ENCODE data around the gene KCNK17. TPM values are rescaled to one million over a fixed set of nuclear protein-coding genes. Genes with fewer than 3 reads are reported as not detected.
A peak's percentile ranks its signal among the peaks of the same experiment; 100 is the strongest.

Gene KCNK17
- total RNA-seq, 1 donor from 2014 or later = 2.2 TPM

DNA sequence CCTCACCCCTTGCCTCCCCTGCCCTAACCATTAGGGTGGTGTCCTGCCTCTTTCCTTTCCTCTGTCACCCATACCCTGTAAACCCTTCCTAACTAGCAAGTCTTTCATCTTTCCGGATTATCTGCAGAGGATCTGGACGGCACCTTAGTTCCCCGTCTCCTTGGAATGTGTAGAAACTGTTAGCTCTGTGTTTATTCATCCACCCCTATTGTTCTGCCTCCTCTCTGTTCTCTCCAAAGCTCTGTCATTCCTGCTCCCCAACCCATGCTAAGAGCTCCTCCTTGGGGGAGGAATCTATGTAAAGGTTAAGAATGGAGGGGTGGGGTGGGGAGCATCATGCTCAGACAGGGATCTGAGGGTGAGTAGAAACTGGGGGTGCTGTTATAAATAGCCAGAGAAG, 45.5 kb downstream of the KCNK17 start:
- no peak for DNase-seq (ENCODE audit: low spot score)

DNA sequence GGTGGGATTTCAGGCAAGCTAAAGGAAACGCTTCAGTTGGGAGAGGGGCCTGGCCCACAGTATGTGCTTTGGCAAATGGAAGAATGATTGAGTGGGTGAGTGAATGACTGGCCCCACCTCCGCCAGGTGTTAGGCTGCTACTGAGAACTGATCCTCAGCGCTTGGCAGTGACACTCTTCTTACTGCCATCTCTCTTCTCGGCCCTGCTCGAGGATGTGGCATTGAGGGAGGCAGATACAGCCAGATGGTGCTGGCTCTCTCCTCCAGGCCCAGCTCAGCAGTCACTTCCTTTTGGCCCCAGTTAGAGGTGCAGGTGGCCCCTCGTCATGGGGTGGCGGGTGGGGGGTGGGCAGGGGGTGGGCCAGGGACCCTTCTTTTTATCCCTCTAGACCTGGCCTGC, 46.0 kb downstream of the KCNK17 start:
- DNase-seq (ENCODE audit: low spot score) = no peak

- no peak for DNase-seq (ENCODE audit: low spot score)
Observed at GRCh38 chr6:39266782-39267355, 47.4 kb downstream of the KCNK17 start.

DNA sequence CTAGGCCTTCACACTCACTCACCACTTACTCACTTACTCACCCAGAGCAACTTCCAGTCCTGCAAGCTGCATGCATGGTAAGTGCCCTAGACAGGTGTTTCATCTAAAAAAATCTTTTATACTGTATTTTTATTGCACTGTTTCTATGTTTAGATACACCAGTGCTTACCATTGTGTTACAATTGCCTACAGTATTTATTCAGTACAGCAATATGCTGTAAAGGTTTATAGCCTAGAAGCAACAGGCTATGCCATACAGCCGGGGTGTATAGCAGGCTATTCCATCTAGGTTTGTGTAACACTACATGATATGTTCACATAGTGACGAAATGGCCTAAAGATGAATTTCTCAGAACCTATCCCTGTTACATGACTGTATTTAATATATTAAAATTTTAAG, 47.8 kb downstream of the KCNK17 start:
- DNase-seq (ENCODE audit: low spot score) = no peak

- DNase-seq (ENCODE audit: low spot score) = no peak
Observed at GRCh38 chr6:39263303-39264037, 50.7 kb downstream of the KCNK17 start.

DNA sequence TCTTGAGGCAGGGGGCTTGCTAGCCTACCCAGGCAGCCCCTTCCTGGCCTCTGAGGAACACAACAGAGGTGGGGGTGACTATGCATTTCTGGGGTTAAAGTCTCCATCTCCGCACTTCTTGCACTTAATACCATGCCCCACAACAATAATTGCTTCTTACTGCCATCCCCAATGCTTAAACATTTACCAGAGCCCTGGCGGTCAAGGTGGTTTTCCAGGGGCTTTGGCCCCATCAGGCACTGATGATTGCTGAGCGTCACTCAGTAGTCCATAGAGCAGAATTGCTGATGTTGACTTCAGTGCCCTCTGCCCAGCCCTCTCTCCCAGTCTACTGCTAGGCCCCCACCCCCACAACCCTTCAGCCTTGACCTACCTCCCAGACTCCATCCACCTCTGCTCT, 52.5 kb downstream of the KCNK17 start:
- DNase-seq (ENCODE audit: low spot score) = no peak

DNA sequence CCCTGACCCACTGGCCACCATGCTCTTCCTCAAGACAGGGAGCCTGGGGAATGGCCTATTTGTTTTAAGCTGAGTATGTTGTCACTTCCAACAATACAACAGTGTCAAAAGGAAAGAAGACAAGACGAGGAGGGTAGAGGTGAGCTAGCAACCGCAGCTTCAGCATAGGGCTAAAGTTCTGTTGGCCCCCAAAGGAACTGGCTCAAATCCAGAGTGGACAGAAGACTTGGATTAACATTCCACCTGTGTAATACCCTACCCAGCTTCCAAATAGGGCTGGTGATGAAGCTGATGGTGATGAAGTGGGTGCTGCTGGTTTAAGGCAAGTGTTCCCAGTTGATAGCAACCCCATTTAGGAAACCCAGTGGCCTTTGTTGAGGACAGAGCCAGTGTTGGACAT, 53.3 kb downstream of the KCNK17 start:
- no peak for DNase-seq (ENCODE audit: low spot score)

DNA sequence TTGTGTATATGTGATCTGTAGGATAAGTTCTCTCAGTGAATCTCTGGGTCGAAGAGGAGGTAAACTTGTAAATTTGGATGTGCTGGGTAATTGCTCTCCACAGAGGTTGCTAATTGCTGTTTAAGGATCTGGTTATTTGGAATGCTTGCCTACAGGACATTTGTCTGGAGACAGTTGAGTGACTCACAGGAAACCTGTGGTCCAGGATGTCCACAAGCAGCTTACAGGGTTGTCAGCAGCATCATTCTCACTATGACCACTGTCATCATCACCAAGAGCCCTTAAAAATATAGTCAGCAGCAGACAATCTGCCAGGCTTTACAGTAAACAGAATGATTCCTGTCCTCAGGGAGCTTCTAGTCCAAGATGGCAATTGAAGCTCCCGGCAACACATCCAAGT, 53.8 kb downstream of the KCNK17 start:
- DNase-seq (ENCODE audit: low spot score) = no peak

GRCh38 chr6:39256294-39256940, 57.8 kb downstream of the KCNK17 start:
- no peak for DNase-seq (ENCODE audit: low spot score)

GRCh38 chr6:39254999-39255535, 59.2 kb downstream of the KCNK17 start:
- DNase-seq (ENCODE audit: low spot score) = no peak

DNA sequence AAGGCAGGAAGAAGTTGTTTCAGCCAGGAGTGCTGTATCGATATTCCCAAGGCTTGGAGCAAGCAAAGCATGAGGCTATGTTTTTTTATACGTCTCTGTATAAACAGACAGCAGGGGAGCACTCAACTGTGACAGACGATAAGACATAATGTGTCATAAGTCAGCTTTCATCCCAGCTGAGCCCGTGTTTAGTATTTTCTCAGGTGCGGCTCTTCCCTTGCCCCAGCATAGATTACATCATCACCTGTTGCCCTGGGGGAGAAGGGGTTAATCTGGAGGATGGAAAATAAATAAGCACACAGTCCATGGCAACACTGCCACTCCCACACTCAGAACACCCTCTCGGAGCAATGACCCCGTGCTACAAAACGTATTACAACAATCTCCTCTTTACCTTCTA, 62.8 kb downstream of the KCNK17 start:
- DNase-seq (ENCODE audit: low spot score) = peak; percentile 29

DNA sequence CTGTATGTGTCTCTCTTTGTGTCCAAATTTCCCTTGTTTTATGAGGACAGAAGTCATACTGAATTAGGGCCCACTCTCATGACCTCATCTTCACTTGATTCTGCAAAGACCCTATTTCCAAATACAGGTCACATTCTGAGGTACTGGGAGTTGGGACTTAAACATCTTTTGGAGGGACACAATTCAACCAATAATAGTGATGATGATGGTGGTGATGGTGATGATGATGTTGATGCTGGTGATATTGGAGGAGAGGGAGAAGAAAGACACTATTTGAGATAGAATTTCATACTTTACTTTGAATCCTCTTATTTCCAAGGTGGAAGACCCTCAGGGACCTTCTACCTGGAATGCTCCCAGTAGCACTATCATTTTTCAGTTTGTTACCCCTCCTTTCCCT, 63.7 kb downstream of the KCNK17 start:
- DNase-seq (ENCODE audit: low spot score) = no peak

DNA sequence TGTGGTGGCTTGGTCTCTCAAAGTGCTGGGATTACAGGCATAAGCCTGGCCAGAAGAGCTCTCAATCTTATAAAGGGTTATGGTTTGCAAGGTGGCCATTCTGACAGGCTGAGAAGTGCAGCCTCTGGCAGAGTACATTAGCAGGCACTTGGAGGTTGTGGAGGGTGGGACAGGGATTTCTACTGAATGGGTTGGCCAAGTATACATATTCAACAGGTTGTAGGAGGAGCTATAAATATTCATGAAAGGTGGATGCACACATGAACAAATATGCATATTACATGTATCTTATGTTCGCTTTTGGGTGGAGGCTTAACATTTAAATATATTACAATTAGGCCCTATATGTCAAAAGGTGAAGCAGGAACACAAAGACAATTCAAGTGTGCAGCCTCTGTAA, 64.9 kb downstream of the KCNK17 start:
- DNase-seq (ENCODE audit: low spot score) = no peak

Other genes with a start within 250 kb of the KCNK17 start
- gene SAYSD1, start 199.2 kb downstream of the KCNK17 start, total RNA-seq = 15.9 TPM
- 242 TPM for gene KCNK5, start 84.9 kb downstream of the KCNK17 start, total RNA-seq
- gene KCNK16, start 8.3 kb upstream of the KCNK17 start, total RNA-seq = not detected

Measured in mucosa of gallbladder (tissue), 1 donor.